H1 (cell line): ENCODE data around the gene PRSS38. TPM values are rescaled to one million over a fixed set of nuclear protein-coding genes. Genes with fewer than 3 reads are reported as not detected.

Source experiments
- CTCF ChIA-PET: fragments of 300-600 bp; sonication (Branson Sonifier 250); formaldehyde crosslinking; loops from one replicate; lab custom pipeline; 2021; ENCODE audit not compliant: partially characterized antibody; lab: Charles Lee
- POLR2A ChIA-PET: fragments of 300-600 bp; sonication (Branson Sonifier 250); formaldehyde crosslinking; loops from one replicate; lab custom pipeline; 2021; ENCODE audit warnings: inconsistent platforms; ENCODE audit not compliant: partially characterized antibody; lab: Charles Lee
- DNase-seq, 2 experiments: peaks; one replicate each; pipeline versions ENCODE4 v3.0.0 to v3.0.0-alpha.2; 2010 to 2022; ENCODE audit warnings: low spot score in 2 of 2, low read depth in 1 of 2, mixed read lengths in 1 of 2
- FAIRE-seq: peaks from 2 replicates; lab custom pipeline; 2011; peaks lifted over from hg19 to GRCh38; lab: Jason Lieb, UNC
- H2AFZ ChIP-seq: 2 replicates; pipeline ENCODE4 v1.8.1; 2012; ENCODE audit warnings: low read length, inconsistent platforms
- H2AK5ac ChIP-seq: 2 replicates; pipeline ENCODE4 v1.6.1; 2013; ENCODE audit warnings: low read depth, low read length
- H2BK120ac ChIP-seq: replicated peaks from 2 replicates; pipeline ENCODE3; 2013; ENCODE audit warnings: low read depth, low read length, inconsistent platforms
- H2BK12ac ChIP-seq: 2 replicates; pipeline ENCODE4 v1.6.1; 2013; ENCODE audit warnings: low read depth, low read length
- H2BK15ac ChIP-seq: 2 replicates; pipeline ENCODE4 v1.6.1; 2013; ENCODE audit warnings: low read length
- H2BK20ac ChIP-seq: 2 replicates; pipeline ENCODE4 v1.6.1; 2013; ENCODE audit warnings: low read length
- H2BK5ac ChIP-seq: 2 replicates; pipeline ENCODE4 v1.6.1; 2013; ENCODE audit warnings: low read depth, low read length
- H3K14ac ChIP-seq: 2 replicates; pipeline ENCODE4 v1.6.1; 2013; ENCODE audit warnings: inconsistent platforms; ENCODE audit not compliant: insufficient read length
- H3K18ac ChIP-seq: 2 replicates; pipeline ENCODE4 v1.6.1; 2013; ENCODE audit warnings: low read length; ENCODE audit errors: extremely low read depth
- H3K23ac ChIP-seq: 2 replicates; pipeline ENCODE4 v1.6.1; 2013; ENCODE audit warnings: inconsistent platforms; ENCODE audit not compliant: insufficient read length
- H3K23me2 ChIP-seq: 2 replicates; pipeline ENCODE4 v1.6.1; 2013; ENCODE audit warnings: low read depth, low read length
- H3K27ac ChIP-seq: 2 replicates; pipeline ENCODE4 v1.6.1; 2011; ENCODE audit warnings: low read depth, low read length, inconsistent platforms
- H3K27me3 ChIP-seq, 4 experiments: replicated peaks in 1 of 4; 1 replicate in 1 of 4; 2 replicates in 3 of 4; pipeline versions ENCODE4 v1.6.1 to v1.8.1; 2011 to 2013; ENCODE audit warnings: low read length in 3 of 4, mild to moderate bottlenecking in 3 of 4, inconsistent platforms in 2 of 4, mixed read lengths in 2 of 4, moderate library complexity in 1 of 4; ENCODE audit not compliant: control insufficient read depth in 3 of 4, insufficient read depth in 3 of 4; ENCODE audit errors: extremely low read depth in 1 of 4
- H3K36me3 ChIP-seq, 4 experiments: 2 replicates each; pipeline versions ENCODE4 v1.6.1 to v1.8.1; 2011 to 2013; ENCODE audit warnings: mild to moderate bottlenecking in 4 of 4, low read length in 3 of 4, moderate library complexity in 2 of 4, control low read depth in 1 of 4, inconsistent platforms in 1 of 4; ENCODE audit not compliant: insufficient read depth in 4 of 4, control insufficient read depth in 2 of 4
- H3K4ac ChIP-seq: replicated peaks from 2 replicates; pipeline ENCODE3; 2013; ENCODE audit warnings: low read length, low read depth, mixed read lengths, inconsistent platforms; ENCODE audit not compliant: insufficient read length
- H3K4me1 ChIP-seq, 4 experiments: replicated peaks in 1 of 4; 1 replicate in 1 of 4; 2 replicates in 3 of 4; pipeline versions ENCODE4 v1.6.1 to v1.8.1; 2011 to 2013; ENCODE audit warnings: low read length in 3 of 4, inconsistent platforms in 2 of 4, mixed read lengths in 1 of 4; ENCODE audit not compliant: insufficient read depth in 4 of 4, control insufficient read depth in 3 of 4
- H3K4me2 ChIP-seq, 2 experiments: 2 replicates each; pipeline versions ENCODE4 v1.6.1 to v1.8.1; 2011 to 2013; ENCODE audit warnings: low read depth in 2 of 2, low read length in 2 of 2, control low read depth in 1 of 2, inconsistent platforms in 1 of 2, mild to moderate bottlenecking in 1 of 2; ENCODE audit not compliant: insufficient read depth in 1 of 2
- H3K4me3 ChIP-seq, 4 experiments: fragments of 200-600, 300-600 bp in 1 of 4; sonication (generic), shearing (Covaris generic), sonication (Bioruptor Twin) in 1 of 4; 2 replicates each; pipeline versions ENCODE4 v1.5.1 to v1.8.1; 2011 to 2016; ENCODE audit warnings: low read length in 4 of 4, low read depth in 3 of 4, control low read depth in 2 of 4, inconsistent platforms in 2 of 4, mild to moderate bottlenecking in 2 of 4, mixed read lengths in 1 of 4, moderate library complexity in 1 of 4; ENCODE audit not compliant: insufficient read depth in 2 of 4; ENCODE audit errors: extremely low read depth in 1 of 4
- H3K56ac ChIP-seq: replicated peaks from 2 replicates; pipeline ENCODE3; 2013; ENCODE audit warnings: low read depth, mild to moderate bottlenecking, mixed read lengths, low read length, inconsistent platforms; ENCODE audit not compliant: insufficient read length
- H3K79me1 ChIP-seq: 2 replicates; pipeline ENCODE4 v1.6.1; 2013; ENCODE audit warnings: low read depth, low read length, control low read depth
- H3K79me2 ChIP-seq, 2 experiments: 2 replicates each; pipeline versions ENCODE4 v1.6.1 to v1.8.1; 2012 to 2013; ENCODE audit warnings: low read length in 2 of 2, mild to moderate bottlenecking in 2 of 2, inconsistent platforms in 1 of 2; ENCODE audit not compliant: insufficient read depth in 2 of 2, control insufficient read depth in 1 of 2
- H3K9ac ChIP-seq, 4 experiments: replicated peaks in 1 of 4; 1 replicate in 1 of 4; 2 replicates in 3 of 4; pipeline versions ENCODE4 v1.6.1 to v1.8.1; 2011 to 2013; ENCODE audit warnings: low read depth in 3 of 4, low read length in 3 of 4, control low read depth in 2 of 4, mild to moderate bottlenecking in 2 of 4, moderate library complexity in 2 of 4, inconsistent platforms in 1 of 4; ENCODE audit errors: extremely low read depth in 1 of 4
- H3K9me3 ChIP-seq, 2 experiments: 2 replicates each; pipeline versions ENCODE4 v1.6.1 to v1.8.1; 2012 to 2013; ENCODE audit warnings: mild to moderate bottlenecking in 2 of 2, moderate library complexity in 2 of 2, control low read depth in 1 of 2, inconsistent platforms in 1 of 2, low read depth in 1 of 2, low read length in 1 of 2, mixed read lengths in 1 of 2; ENCODE audit not compliant: insufficient read depth in 2 of 2
- H4K20me1 ChIP-seq, 2 experiments: replicated peaks in 1 of 2; 2 replicates each; pipeline versions ENCODE3 to v1.8.1; 2011 to 2013; ENCODE audit warnings: inconsistent platforms in 2 of 2, low read length in 2 of 2, mild to moderate bottlenecking in 1 of 2; ENCODE audit not compliant: insufficient read depth in 2 of 2, control insufficient read depth in 1 of 2
- H4K5ac ChIP-seq: 2 replicates; pipeline ENCODE4 v1.6.1; 2013; ENCODE audit warnings: low read length, low read depth, mixed read lengths, inconsistent platforms; ENCODE audit not compliant: insufficient read length
- H4K8ac ChIP-seq: 2 replicates; pipeline ENCODE4 v1.8.0; 2013; ENCODE audit warnings: mild to moderate bottlenecking, moderate library complexity, low read length, inconsistent platforms; ENCODE audit not compliant: insufficient read depth; ENCODE audit errors: extremely low read depth
- H4K91ac ChIP-seq: replicated peaks from 2 replicates; pipeline ENCODE3; 2013; ENCODE audit warnings: low read length, mixed read lengths, inconsistent platforms; ENCODE audit not compliant: insufficient read length
- BACH1 ChIP-seq: IDR thresholded peaks from 2 replicates; pipeline ENCODE4 v1.6.1; 2012; ENCODE audit warnings: low read length, improper control_type of control experiment
- CBX8 ChIP-seq: fragments of 300-800, 300-1000 bp; sonication (generic); IDR thresholded peaks from 2 replicates; pipeline ENCODE4 v1.7.1; 2016; ENCODE audit warnings: low read depth, low read length, borderline replicate concordance
- CHD1 ChIP-seq: IDR thresholded peaks from 2 replicates; pipeline ENCODE4 v1.6.1; 2012; ENCODE audit warnings: low read depth, low read length, improper control_type of control experiment
- EGR1 ChIP-seq: IDR thresholded peaks from 2 replicates; pipeline ENCODE4 v1.6.1; 2011; ENCODE audit warnings: low read depth, low read length, borderline replicate concordance
- EP300 ChIP-seq, 2 experiments: IDR thresholded peaks; 1 replicate in 1 of 2; 2 replicates in 1 of 2; pipeline ENCODE4 v1.6.1; 2011 to 2012; ENCODE audit warnings: low read depth in 2 of 2, low read length in 2 of 2, mild to moderate bottlenecking in 2 of 2, borderline replicate concordance in 1 of 2, inconsistent platforms in 1 of 2, moderate library complexity in 1 of 2
- FOSL1 ChIP-seq: IDR thresholded peaks from 2 replicates; pipeline ENCODE4 v1.6.1; 2011; ENCODE audit warnings: mild to moderate bottlenecking, low read depth, low read length, moderate library complexity; ENCODE audit not compliant: insufficient read depth
- POLR2AphosphoS5 ChIP-seq: IDR thresholded peaks from 2 replicates; pipeline ENCODE4 v1.6.1; 2011; ENCODE audit warnings: low read depth, low read length
- SRF ChIP-seq: IDR thresholded peaks from 2 replicates; pipeline ENCODE4 v1.6.1; 2011; ENCODE audit warnings: mild to moderate bottlenecking, low read depth, low read length, moderate library complexity
- YY1 ChIP-seq: IDR thresholded peaks from 2 replicates; pipeline ENCODE4 v1.6.1; 2011; ENCODE audit warnings: low read depth, mild to moderate bottlenecking, low read length
- WGBS, 2 experiments: shearing (Covaris generic) in 1 of 2; methylation state at CpG; one replicate each; pipeline versions ENCODE4 v1.1.6 to v1.1.7; 2013 to 2015; ENCODE audit warnings: low lambda C conversion rate in 2 of 2, mixed read lengths in 2 of 2, inconsistent platforms in 1 of 2, low coverage in 1 of 2, missing lambda C conversion rate in 1 of 2; ENCODE audit not compliant: insufficient replicate concordance in 2 of 2, insufficient coverage in 1 of 2, insufficient read length in 1 of 2; ENCODE audit errors: extremely low coverage in 1 of 2, missing lambda C conversion rate in 1 of 2; 5-methylcytosine and 5-hydroxymethylcytosine counted together
- polyA plus RNA-seq, 7 experiments: library from polyadenylated mRNA; depleted of rRNA in 3 of 7; stranded (reverse) in 5 of 7; unstranded in 2 of 7; fragments of >200 nt in 5 of 7; fragments of 200-250 nt in 2 of 7; gene quantifications; 1 replicate in 5 of 7; 2 replicates in 1 of 7; 4 replicates in 1 of 7; pipeline versions ENCODE4 v1.2.1 to v1.2.3, GENCODE V29; 2011 to 2013; ENCODE audit warnings: missing spikeins in 2 of 7, mixed read lengths in 2 of 7
- total RNA-seq: library from RNA; stranded (reverse); fragmentation: NEBNext Ultra II Directional; extraction: Animal tissue kit (Norgen Biotek cat#: 25700); gene quantifications from 2 replicates; pipeline ENCODE4 v1.2.1, GENCODE V29; 2021
- TF ChIP-seq, protein P1 (sequence below), 3 experiments: IDR thresholded peaks; 1 replicate in 2 of 3; 2 replicates in 1 of 3; pipeline versions ENCODE4 v1.5.1 to v1.6.1; 2011; ENCODE audit warnings: low read length in 3 of 3, mild to moderate bottlenecking in 3 of 3, inconsistent platforms in 2 of 3, low read depth in 1 of 3, moderate library complexity in 1 of 3; ENCODE audit not compliant: insufficient read depth in 1 of 3; ENCODE audit errors: control extremely low read depth in 1 of 3

PRSS38 gene
- total and polyA plus RNA-seq, 2 of the 8 experiments (the other 6 are each of a cell fraction or from before 2014, with no cell fraction given): not detected

DNA sequence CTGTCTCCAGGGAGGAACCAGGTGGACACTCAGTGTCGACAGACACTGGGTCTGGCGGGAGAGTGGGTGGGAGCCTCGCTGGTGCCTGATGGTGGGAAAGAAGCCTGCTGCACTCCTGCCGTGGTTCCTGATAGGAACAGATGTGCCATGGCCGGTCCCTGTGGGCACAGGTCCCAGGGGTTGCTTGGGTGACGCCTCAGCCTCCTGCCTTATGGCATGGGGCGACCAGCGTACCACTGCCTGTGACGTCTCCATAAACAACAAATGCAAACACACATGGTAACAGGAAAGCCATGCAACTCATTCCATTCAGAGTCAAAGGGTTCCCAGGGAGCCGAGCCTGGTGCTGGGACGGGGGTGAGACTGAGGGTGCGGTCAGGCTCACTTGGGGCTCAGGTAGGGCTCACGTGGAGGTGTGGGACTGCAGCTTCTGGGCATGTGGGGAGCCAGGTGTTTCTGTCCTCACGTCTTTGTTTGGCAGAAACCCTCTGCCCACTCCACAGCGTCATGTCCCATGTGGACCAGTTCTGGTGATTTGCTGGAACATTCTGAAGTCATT lies 45.5 kb upstream of the PRSS38 start:
- Histone ChIP-seq H3K56ac (no peak overlapping the region), H3K36me3 (peaks cover 6 to 20% (median 17%) of the 10 kb centered on the region in 4 experiments; a peak in 6 of 8 replicates), H3K14ac (no peak overlapping the region), H4K20me1 (peaks cover 3 to 22% of the 10 kb centered on the region in 2 experiments), H3K9ac (no peak overlapping the region), H2BK120ac (no peak overlapping the region), H4K91ac (no peak overlapping the region), H3K23ac (no peak overlapping the region), H3K4me2 (no peak overlapping the region), H3K27me3 (no peaks in the 10 kb centered on the region), H3K23me2 (no peaks in the 10 kb centered on the region), H2BK20ac (no peak overlapping the region), H2BK15ac (no peak overlapping the region), H2BK12ac (no peak overlapping the region), H3K4ac (no peak overlapping the region), H2AFZ (no peak overlapping the region), H3K4me1 (no peaks in the 10 kb centered on the region), H3K79me2 (0 out of 4 replicates have a peak, but pooled peaks cover 0 to 1% of the 10 kb centered on the region in 2 experiments), H3K4me3 (no peak overlapping the region), H3K18ac (no peak overlapping the region), H3K9me3 (no peaks in the 10 kb centered on the region), H4K5ac (no peak overlapping the region), H3K27ac (no peak overlapping the region), H3K79me1 (peaks cover 10% of the 10 kb centered on the region), H2AK5ac (no peak overlapping the region), H2BK5ac (no peak overlapping the region), H4K8ac (no peak overlapping the region)
- DNase-seq (no peak), FAIRE-seq (no peak)
- POLR2A ChIA-PET: no interaction called here
- CTCF ChIA-PET: interaction anchor here (1.1 to 1.5 kb wide), 3 partner anchors 138 to 320 kb away, joined by 3 read pairs; partner anchors contain the start of gene WNT9A
- WGBS, 2 experiments: 85% methylated on average over 15 of the region's 15 CpGs; no CpG with 5 or more reads in 1 of the 2 experiments
- TF ChIP-seq SRF (no peak), POLR2AphosphoS5 (no peak), CBX8 (no peak), YY1 (no peak), EP300 (IDR thresholded peaks at IDR 0.05; ENCODE audit: borderline replicate concordance in 1 of 2, low read depth in 2 of 2, low read length in 2 of 2) (no peak), CHD1 (no peak), FOSL1 (no peak), BACH1 (no peak), EGR1 (no peak)
- TF ChIP-seq, protein P1, sequence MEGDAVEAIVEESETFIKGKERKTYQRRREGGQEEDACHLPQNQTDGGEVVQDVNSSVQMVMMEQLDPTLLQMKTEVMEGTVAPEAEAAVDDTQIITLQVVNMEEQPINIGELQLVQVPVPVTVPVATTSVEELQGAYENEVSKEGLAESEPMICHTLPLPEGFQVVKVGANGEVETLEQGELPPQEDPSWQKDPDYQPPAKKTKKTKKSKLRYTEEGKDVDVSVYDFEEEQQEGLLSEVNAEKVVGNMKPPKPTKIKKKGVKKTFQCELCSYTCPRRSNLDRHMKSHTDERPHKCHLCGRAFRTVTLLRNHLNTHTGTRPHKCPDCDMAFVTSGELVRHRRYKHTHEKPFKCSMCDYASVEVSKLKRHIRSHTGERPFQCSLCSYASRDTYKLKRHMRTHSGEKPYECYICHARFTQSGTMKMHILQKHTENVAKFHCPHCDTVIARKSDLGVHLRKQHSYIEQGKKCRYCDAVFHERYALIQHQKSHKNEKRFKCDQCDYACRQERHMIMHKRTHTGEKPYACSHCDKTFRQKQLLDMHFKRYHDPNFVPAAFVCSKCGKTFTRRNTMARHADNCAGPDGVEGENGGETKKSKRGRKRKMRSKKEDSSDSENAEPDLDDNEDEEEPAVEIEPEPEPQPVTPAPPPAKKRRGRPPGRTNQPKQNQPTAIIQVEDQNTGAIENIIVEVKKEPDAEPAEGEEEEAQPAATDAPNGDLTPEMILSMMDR (IDR thresholded peaks at IDR 0.05; ENCODE audit: control extremely low read depth in 1 of 3, insufficient read depth in 1 of 3, low read depth in 1 of 3, low read length in 3 of 3): no peak
